ENCODE measurements around the gene KATNAL2.
"Not testable (repeated sequence)": the region's sequence is repeated elsewhere in the genome, so short reads cannot be mapped to it uniquely, and the experiment has no call there.

The KATNAL2 gene

DNA sequence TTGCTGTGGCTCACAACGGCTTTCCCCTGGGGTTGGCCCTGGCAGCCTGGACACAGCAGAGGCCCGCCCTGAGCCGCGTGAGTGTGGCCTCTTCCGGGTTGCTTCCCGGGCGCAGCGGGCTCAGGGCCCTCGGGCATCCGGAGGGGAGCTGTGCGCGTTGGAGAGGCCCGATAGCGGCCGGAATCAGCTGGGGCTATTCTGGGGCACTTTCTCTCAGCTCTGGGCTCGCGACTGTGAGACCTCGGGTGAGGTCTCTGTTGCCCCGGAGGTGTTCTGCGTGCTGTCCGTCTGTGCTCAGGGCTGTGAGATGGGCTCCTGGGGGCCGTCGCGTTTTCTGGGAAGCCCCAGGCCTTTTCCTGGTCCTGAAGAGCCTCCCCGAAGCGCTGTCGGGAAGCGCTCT, 117.2 kb downstream of the KATNAL2 start:
- DNase-seq (ENCODE audit: low read depth in 2 of 2), result not testable (repeated sequence)

- no peak for DNase-seq (ENCODE audit: low read depth in 2 of 2)
These were observed 117.8 kb downstream of the KATNAL2 start, which contains the start of gene ELOA2 for GRCh38 chr18:47035156-47035671. TSS of gene ELOA2 (minus strand) at chr18:47035621. CDS start at chr18:47035264, 357 bp downstream.

- DNase-seq (ENCODE audit: low read depth in 2 of 2), result no peak
These were observed 119.0 kb downstream of the KATNAL2 start for GRCh38 chr18:47036298-47036874.

DNA sequence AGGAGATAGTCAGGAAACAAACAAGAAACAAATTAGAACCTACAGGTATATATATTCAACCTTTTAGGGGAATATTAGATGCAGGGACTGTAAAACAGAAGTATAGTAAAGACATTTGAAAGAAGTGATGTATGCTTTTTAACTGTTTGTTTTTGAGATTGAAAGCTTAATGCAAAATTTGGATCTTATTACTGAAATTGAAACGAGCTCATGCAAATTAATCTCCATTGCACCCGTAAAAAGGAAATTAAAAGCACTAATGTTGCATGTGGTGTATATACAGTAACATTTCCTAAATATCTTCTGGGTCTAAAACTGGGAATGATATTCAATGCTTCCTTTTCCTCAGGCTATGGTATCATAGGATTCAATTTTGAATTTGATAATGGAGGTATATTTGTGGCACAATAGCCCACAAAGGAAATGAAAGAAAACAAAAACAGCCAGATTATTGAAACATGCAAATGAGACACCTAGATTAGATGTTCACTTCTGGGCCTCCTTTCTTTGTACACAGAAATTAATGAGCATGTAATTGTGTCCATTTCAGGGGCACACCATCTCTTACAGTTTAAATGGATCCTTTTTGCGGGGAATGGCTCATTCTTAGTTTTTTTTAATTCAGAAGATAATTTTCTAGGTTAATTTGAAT, 119.7 kb downstream of the KATNAL2 start:
- no peak for DNase-seq (ENCODE audit: low read depth in 2 of 2)

DNA sequence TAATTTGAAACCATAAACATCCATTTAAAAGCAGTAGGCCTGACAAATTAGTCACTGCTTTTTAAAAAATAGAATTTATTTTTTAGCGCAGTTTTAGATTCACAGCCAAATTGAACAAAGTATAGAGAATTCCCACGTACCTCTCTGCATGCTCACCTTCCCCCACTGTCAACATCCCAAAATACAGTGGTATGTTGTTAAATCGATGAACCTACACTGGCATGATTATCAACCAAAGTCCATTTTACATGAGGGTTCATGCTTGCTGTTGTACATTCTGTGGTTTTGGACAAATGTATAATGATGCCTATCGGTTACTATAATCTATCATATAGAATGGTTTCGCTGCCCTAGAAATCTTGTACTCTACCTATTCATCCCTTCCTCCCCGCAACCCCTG, 123.6 kb downstream of the KATNAL2 start:
- DNase-seq (ENCODE audit: low read depth in 2 of 2), result no peak

- no peak for DNase-seq (ENCODE audit: low read depth in 2 of 2)
These were observed 133.1 kb downstream of the KATNAL2 start for GRCh38 chr18:47050468-47050867.

DNA sequence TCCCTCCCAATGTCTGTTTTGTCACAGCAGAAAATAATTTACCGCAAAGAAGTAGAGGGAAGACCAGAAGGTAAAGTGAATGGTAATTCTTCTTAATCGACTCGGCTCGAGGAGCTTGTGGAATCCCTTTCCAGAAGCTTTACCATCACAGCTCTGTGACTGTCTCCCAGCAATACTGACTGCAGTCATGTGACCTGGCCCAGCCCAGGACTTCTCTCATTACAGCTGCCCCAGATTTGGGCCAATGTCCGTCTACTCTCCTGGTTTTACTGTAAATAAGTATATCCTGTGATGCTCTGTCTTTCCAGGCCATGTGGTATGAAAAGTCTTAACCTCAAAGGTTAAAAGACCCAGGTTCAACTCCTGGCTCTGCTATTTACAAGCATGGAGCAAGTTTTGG, 137.0 kb downstream of the KATNAL2 start:
- no peak for DNase-seq (ENCODE audit: low read depth in 2 of 2)

DNA sequence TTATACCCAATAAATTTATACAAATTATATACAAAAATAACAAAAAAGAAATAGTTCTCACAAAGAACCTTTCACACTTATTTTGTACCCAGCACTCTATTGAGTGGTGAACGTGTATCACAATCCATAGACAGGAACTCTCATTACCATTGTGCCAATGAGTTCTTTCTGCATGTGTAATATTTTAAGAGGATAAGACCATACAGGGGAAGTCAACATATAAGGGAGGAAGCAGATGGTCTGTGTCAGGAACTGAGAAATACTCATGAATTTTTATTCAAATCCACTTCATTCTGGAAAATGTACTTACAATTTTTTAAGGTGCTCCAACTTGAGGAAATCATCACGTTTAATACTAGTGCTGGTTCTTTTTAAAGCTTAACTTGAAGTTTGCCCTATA, 145.1 kb downstream of the KATNAL2 start:
- DNase-seq (ENCODE audit: low read depth in 2 of 2), result no peak

GRCh38 chr18:47063096-47063495, 145.7 kb downstream of the KATNAL2 start:
- no peak for DNase-seq (ENCODE audit: low read depth in 2 of 2)

GRCh38 chr18:47067648-47068047, 150.2 kb downstream of the KATNAL2 start:
- DNase-seq (ENCODE audit: low read depth in 2 of 2), result no peak

GRCh38 chr18:47075098-47075883, 157.9 kb downstream of the KATNAL2 start:
- DNase-seq (ENCODE audit: low read depth in 2 of 2), result no peak

GRCh38 chr18:47077111-47077510, 159.7 kb downstream of the KATNAL2 start:
- DNase-seq (ENCODE audit: low read depth in 2 of 2), result no peak

DNA sequence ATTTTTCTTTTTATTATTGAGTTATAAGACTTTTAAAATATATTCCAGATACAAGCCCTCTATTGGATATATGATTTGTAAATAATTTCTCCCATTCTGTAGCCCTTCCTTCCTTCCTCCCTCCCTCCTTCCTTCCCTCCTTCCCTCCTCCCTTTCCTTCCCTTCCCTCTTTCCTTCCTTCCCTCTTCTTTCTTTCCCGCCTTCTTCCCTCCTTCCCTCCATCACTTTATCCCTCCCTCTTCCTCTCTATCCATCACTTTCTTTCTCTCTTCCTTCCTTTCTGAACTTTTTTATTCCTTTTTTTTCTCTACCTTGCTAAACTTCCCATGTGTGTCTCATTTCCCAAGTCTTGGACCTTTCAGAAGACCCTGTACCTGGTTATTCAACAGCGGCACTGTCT, 163.5 kb downstream of the KATNAL2 start:
- no peak for DNase-seq (ENCODE audit: low read depth in 2 of 2)

DNA sequence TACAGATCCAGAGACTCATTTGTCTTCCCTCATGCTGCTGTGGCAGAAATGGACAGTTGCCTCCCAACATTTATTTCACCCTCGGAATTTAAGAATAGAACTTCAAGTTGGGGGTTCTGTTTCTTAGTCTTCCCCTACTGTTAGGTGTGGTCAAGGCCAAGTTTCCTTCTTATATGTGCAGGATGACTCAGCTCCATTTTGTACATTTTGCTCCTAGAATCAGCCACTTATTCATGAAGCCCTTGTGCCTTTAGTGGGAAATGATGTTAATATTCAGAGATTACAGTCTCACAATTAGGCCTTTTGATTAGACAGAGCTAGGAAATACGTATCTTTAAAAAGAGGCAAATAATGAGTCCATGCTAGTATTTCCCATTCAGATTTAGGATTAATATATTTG, 164.2 kb downstream of the KATNAL2 start:
- no peak for DNase-seq (ENCODE audit: low read depth in 2 of 2)

- no peak for DNase-seq (ENCODE audit: low read depth in 2 of 2)
These were observed 170.3 kb downstream of the KATNAL2 start for GRCh38 chr18:47087676-47088075.

GRCh38 chr18:47095810-47096209, 178.4 kb downstream of the KATNAL2 start:
- no peak for DNase-seq (ENCODE audit: low read depth in 2 of 2)

DNA sequence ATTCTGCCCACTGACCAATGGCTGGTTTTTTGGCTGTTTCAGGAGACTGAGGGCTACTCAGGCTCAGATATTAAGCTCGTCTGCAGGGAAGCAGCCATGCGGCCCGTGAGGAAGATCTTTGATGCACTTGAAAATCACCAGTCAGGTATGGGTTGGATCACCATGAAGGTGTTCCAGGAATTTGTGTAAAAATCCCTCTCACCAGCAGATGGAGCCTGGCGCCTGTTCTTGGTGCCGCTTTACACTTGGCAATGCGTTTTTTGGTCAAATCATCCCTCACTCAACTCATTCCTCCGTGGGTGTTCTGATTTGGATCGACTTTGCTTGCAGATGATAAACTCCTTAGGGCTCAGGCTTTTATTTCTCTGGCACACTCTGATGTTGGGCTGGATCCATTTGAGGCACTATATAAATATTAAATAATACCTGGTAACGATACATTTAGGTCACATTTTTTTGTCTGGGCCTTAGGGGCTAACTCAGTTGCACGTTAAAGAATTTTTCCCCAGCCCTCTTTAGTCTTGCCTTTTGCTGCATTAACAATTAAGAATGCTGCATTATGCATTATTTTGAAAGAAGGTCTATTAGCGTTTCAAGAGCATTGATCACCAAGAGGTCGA, 182.9 kb downstream of the KATNAL2 start:
- peak; percentile 22 to 26 for DNase-seq (ENCODE audit: low read depth in 2 of 2)

DNA sequence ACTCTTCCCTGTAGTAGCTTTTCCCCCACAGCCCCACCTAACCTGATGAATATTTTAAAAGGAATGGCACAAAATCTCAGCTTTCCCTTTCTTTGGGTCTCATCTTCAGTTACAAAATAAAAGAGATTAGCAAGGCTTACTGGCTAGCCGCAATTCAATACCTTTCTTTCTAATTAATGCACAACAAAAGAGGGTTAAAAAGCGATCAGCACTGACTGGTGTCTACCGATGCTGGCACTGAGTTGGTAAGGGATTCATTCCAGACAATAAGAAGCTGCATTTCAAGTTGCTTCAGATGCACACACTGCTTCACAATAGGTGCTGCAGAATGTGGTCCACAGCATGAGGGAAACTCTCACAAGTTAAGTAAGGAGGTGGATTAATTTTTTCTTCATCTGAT, 191.0 kb downstream of the KATNAL2 start:
- DNase-seq (ENCODE audit: low read depth in 2 of 2), result no peak

GRCh38 chr18:47108998-47109405, 191.6 kb downstream of the KATNAL2 start:
- no peak for DNase-seq (ENCODE audit: low read depth in 2 of 2)

GRCh38 chr18:47109720-47110119, 192.3 kb downstream of the KATNAL2 start:
- no peak for DNase-seq (ENCODE audit: low read depth in 2 of 2)

DNA sequence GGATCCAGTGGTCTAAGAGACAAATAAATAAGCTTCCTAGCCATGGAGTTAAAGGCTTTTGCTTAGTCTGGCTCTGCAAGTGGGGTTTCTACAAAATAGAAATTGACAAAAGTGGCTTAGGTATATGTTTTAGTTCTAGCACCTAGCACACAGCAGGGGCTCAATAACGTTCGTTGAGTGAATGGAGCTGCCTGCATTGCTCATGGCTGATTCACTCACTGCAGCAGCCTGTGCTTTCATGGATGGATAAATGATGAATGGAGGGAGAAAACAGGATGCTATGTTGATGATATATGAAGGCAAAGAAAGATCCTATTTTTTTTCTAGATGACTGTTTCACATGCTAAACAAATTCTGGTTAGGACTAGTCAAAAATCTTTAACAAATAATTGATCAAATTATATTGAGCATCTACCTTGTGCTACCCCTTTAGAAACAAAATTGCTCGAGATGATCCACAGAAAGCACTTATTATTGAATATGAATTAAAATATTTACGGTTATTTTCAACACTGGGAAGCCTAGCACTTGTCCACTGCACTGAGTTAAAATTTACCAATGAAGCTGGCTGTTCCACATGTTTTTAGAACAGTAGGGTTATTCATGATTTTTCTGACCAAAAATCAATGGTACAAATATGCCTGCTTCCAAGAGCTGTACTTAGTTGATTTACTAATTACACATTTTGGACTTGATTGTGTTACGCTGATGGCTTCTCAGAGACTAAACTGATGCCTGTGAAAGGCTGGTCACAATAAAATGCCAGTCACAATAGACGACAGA, 193.3 kb downstream of the KATNAL2 start:
- DNase-seq (ENCODE audit: low read depth in 2 of 2), result no peak

Data from stimulated activated CD8-positive, alpha-beta memory T cell treated with anti-CD3 and anti-CD28 coated beads, Interleukin-15, amount 100 ng/mL, for 48 hours (primary cell).